Mesodermal cell (in vitro differentiated cells): Measurements from ENCODE around the gene FRZB.
"Not testable (repeated sequence)": the region's sequence is repeated elsewhere in the genome, so short reads cannot be mapped to it uniquely, and the experiment has no call there.

Experiments
- H3K27ac ChIP-seq: 2 replicates; pipeline ENCODE4 v1.7.0; 2013; ENCODE audit warnings: mild to moderate bottlenecking, low read depth, low read length, moderate library complexity; ENCODE audit not compliant: severe bottlenecking
- H3K36me3 ChIP-seq: 2 replicates; pipeline ENCODE4 v1.7.1; 2013; ENCODE audit warnings: mild to moderate bottlenecking, low read length, moderate library complexity; ENCODE audit not compliant: control insufficient read depth, insufficient read depth
- H3K4me1 ChIP-seq: one replicate; pipeline ENCODE4 v1.7.1; 2013; ENCODE audit warnings: mild to moderate bottlenecking, low read length; ENCODE audit not compliant: insufficient read depth, control insufficient read depth, poor library complexity, severe bottlenecking
- H3K4me3 ChIP-seq: 2 replicates; pipeline ENCODE4 v1.7.0; 2013; ENCODE audit warnings: low read length, control low read depth, mild to moderate bottlenecking; ENCODE audit not compliant: insufficient read depth, poor library complexity, severe bottlenecking; ENCODE audit errors: extremely low read depth
- H3K9me3 ChIP-seq: 2 replicates; pipeline ENCODE4 v1.7.1; 2013; ENCODE audit warnings: mild to moderate bottlenecking, low read length, moderate library complexity; ENCODE audit not compliant: control insufficient read depth
- WGBS, 2 experiments: methylation state at CpG; one replicate each; pipeline ENCODE4 v1.1.5; 2013; ENCODE audit warnings: missing lambda C conversion rate in 2 of 2; ENCODE audit not compliant: insufficient coverage in 2 of 2; 5-methylcytosine and 5-hydroxymethylcytosine counted together

Gene FRZB

DNA sequence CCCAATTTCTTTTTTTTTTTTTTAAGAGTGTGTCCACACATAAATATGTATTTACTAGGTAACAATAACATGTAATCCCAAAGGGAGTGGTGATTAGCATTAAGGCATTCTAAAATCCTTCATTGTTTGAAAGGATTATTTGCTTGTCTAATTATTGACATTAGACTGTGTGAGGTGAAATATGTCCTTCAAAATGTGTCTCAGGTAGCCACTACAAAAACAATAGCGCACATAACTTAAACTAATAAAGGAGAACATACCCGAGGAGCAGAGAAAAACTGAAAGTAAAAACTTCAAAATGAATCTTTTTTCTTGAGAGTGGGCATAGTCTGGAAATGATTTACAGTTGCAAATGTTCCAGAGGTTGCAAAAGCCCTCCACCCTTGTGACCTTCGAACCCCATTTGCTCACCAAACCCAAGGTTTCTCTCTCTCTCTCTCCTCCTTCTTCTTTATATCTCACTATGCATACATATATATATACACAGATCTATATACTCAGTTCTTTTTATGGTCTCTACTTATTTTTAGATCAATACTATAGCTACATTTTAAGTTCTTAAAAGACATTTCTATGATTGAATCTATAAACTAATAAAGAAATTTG, 24.4 kb upstream of the FRZB start:
- H3K4me1 ChIP-seq: no peaks in the 10 kb centered on the region
- 60% methylated on average over 1 of the region's 3 CpGs; no CpG with 5 or more reads in 1 of the 2 experiments for WGBS, 2 experiments
- no peaks in the 10 kb centered on the region for H3K36me3 ChIP-seq
- H3K4me3 ChIP-seq: no peak overlapping the region
- H3K9me3 ChIP-seq: peaks cover 3% of the 10 kb centered on the region
- H3K27ac ChIP-seq: no peak overlapping the region

DNA sequence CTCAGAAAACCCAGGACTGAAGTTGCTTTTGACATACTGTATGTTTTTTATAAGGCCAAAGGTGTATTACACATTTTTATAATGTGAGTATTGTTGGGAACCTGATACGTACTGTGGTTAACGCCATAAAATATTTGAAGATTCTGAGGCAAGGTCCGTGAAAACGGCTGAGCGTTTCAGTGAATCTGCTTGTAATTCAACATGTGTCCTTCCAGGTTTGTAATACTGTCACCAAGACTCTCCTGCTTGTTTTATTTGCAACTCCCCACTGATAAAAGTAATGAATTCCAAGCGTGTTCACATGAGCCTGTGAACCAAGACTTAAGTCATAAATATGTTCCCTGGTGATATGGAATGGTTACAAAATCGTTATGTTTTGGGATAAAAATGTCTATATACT, 23.9 kb upstream of the FRZB start:
- no peak overlapping the region for H3K4me3 ChIP-seq
- H3K4me1 ChIP-seq: no peaks in the 10 kb centered on the region
- H3K9me3 ChIP-seq: peaks cover 3% of the 10 kb centered on the region
- H3K27ac ChIP-seq: no peak overlapping the region
- no peaks in the 10 kb centered on the region for H3K36me3 ChIP-seq
- 90 to 94% methylated on average over 5 of the region's 7 CpGs for WGBS, 2 experiments

DNA sequence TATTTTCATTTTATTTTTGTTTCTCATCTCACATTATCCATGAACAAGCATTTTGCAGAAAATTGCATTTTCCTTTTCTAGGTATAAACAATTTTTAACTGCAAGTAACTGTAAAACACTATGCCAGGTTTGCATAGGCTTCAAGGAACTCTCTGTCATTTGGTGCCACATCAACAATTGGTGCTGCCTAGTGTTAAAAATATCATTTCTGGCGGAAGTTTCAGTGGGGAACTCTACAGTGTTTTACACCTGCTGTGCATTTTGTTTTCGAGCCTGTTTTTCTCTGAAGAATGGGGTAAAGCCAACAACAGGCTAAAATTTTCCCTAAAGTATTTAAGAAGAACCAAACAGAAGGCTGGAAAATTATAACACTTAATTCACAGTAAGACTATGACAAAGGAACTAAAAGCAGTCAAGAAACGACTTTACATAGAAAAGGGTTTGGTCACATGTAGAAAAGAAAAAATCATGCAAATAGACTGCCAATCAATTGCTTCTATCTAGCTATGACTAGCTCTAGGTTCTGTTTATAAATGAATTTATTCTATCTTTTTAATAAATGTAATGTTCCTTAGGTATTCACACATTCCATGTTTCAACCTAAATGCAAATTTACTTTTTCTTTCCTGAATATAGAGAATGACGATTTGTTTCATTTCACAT, 21.4 kb upstream of the FRZB start:
- no peak overlapping the region for H3K27ac ChIP-seq
- no peak overlapping the region for H3K4me3 ChIP-seq
- H3K36me3 ChIP-seq: no peaks in the 10 kb centered on the region
- WGBS, 2 experiments: 80 to 100% methylated on average over 1 of the region's 4 CpGs
- H3K4me1 ChIP-seq: no peaks in the 10 kb centered on the region
- no peaks in the 10 kb centered on the region for H3K9me3 ChIP-seq

DNA sequence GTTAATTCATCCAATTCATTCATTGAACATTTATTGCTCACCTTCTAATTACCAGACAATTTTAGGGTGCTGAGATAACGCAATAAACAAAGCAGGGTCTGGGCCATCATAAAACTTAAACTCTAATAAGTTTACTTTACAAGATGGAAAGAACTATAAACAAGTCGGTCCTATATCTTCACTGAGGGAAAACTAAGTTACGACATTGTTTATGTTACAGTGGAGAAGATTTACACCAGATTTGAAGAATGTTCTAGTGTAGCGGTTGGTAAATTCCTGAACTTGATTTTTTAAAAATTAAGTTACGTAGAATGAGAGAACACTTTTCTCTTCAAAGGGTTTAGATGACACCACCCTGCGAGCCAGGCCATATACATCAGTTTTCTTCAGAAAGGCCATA, 20.7 kb upstream of the FRZB start:
- H3K4me3 ChIP-seq: no peak overlapping the region
- H3K27ac ChIP-seq: no peak overlapping the region
- H3K4me1 ChIP-seq: no peaks in the 10 kb centered on the region
- WGBS, 2 experiments: 100% methylated on average over 2 of the region's 6 CpGs
- no peaks in the 10 kb centered on the region for H3K36me3 ChIP-seq
- no peaks in the 10 kb centered on the region for H3K9me3 ChIP-seq

DNA sequence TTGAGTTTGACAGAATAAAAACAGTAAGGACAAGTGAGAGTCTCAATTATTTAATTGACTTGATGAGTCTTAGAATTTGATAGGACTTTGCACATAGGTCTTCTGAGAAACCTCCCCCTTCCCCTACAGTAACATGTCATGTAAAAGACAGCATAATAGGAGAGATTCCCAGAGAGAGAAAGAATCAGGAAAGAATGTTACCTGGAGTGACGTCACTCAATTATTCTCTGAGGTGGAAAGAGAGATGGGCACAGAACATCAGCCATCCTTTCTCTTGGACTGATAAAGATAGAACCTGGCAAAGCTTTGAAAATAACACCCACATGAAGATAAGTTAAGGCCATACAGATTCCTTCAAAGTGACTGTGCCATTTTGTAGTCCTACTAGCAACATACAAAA, 19.3 kb upstream of the FRZB start:
- no peaks in the 10 kb centered on the region for H3K36me3 ChIP-seq
- 88 to 100% methylated on average over 1 of the region's 1 CpG for WGBS, 2 experiments
- no peak overlapping the region for H3K27ac ChIP-seq
- no peaks in the 10 kb centered on the region for H3K4me1 ChIP-seq
- H3K4me3 ChIP-seq: no peak overlapping the region
- no peaks in the 10 kb centered on the region for H3K9me3 ChIP-seq

DNA sequence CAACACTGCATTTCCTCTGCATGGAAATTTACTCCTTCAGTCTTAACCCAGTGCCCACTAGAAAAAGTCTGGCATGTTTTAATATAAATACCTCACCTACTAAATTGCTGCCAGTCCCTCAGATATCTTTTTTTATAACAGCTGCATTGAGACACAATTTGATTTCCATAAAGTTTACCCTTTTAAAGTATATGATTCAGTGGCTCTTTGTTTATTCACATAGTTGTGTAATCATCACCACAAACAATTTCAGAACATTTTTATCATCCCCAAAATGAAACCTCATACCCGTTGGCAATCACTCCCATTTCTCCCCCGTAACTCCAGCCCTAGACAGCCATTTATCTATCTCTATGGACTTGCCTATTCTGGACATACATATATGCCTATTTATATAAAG, 17.0 kb upstream of the FRZB start:
- Histone ChIP-seq H3K27ac (no peak overlapping the region), H3K4me1 (no peaks in the 10 kb centered on the region), H3K4me3 (no peak overlapping the region), H3K9me3 (no peaks in the 10 kb centered on the region), H3K36me3 (no peaks in the 10 kb centered on the region)
- WGBS, 2 experiments: no CpG with 5 or more reads among the region's 2 CpGs

DNA sequence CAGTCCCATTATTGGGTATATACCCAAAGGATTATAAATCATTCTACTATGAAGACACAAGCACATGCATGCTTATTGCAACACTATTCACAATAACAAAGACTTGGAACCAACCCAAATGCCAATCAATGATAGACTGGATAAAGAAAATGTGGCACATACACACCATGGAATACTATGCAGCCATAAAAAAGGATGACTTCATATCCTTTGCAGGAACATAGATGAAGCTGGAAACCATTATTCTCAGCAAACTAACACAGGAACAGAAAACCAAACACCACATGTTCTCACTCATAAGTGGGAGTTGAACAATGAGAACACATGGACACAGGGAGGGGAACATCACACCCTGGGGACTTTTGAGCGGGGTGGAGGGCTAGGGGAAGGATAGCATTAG, 13.7 kb upstream of the FRZB start:
- 86% methylated on average over 1 of the region's 1 CpG; no CpG with 5 or more reads in 1 of the 2 experiments for WGBS, 2 experiments
- H3K4me3 ChIP-seq, H3K27ac ChIP-seq: not testable (repeated sequence)

DNA sequence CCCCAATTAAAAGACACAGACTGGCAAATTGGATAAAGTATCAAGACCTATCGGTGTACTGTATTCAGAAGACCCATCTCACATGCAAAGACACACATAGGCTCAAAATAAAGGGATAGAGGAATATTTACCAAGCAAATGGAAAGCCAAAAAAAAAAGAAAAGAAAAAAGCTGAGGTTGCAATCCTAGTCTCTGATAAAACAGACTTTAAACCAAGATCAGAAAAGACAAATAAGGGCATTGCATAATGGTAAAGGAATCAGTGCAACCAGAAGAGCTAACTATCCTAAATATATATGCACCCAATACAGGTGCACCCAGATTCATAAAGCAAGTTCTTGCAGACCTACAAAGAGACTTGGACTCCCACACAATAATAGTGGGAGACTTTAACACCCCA, 10.2 kb upstream of the FRZB start:
- not testable (repeated sequence) for H3K9me3 ChIP-seq, H3K4me1 ChIP-seq, H3K27ac ChIP-seq, H3K36me3 ChIP-seq, H3K4me3 ChIP-seq
- no CpG with 5 or more reads among the region's 1 CpG for WGBS, 2 experiments

More for the DNA sequence above, 13.7 kb upstream of the FRZB start:
- H3K4me1 ChIP-seq, H3K36me3 ChIP-seq, H3K9me3 ChIP-seq: not testable (repeated sequence)

DNA sequence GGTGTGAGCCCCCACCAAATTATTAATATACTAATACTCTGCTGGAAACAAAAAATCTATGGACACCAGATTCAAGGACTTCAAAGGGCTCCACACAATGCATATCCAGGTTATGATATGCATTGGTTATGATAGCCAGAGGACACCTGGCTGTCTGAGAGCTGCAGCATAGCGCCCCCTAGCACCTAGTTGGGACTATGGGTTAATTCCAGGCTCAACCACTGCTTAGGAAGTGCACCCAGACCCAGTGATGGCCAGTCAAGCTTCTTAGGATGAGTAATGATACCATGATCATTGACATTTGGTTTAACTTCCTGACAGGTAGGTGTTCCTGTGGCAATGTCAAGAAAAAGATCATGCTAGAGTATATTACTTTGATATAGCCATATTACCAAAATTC, 3.8 kb upstream of the FRZB start:
- no peaks in the 10 kb centered on the region for H3K36me3 ChIP-seq
- H3K4me1 ChIP-seq: peaks cover 4% of the 10 kb centered on the region
- no peak overlapping the region for H3K4me3 ChIP-seq
- WGBS, 2 experiments: 0% methylated on average over 1 of the region's 1 CpG; no CpG with 5 or more reads in 1 of the 2 experiments
- no peaks in the 10 kb centered on the region for H3K9me3 ChIP-seq
- H3K27ac ChIP-seq: no peak overlapping the region

DNA sequence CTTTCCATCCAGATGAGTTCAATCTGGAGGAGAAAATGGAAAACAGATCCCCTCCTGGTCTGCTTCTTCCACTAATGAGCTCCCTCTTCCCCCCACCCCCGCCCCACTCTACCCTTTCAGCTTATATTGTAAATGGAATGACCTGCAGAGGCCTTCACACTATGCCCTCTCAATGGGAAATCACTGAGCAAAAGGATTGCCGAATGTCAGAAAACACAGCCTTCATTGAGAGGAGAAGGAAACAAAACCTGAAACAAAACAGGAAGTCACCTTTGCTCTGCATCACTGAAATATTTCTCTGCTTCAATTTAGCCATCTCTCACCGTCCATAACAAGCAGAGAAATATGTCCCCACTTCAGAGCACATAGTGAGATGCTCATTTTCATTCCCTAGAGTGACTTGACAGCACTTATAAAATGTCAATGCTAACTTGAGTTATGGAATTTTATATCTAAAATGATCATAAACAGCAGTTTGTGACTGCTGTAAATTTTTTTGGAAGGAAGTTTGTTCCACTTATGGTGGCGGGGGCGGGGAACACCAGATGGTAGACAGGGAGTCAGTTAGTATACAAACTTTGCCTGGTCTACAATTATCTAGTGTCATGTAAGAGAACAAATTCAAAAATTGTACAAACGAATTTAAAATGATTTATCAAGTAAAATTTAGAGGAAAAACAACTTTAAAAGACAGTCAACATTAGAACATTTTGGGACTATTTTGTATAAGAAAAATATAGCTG, 1.8 kb upstream of the FRZB start:
- Histone ChIP-seq H3K27ac (peak overlapping the region; percentile 12), H3K9me3 (no peaks in the 10 kb centered on the region), H3K36me3 (no peaks in the 10 kb centered on the region), H3K4me3 (no peak overlapping the region), H3K4me1 (peaks cover 4% of the 10 kb centered on the region)
- WGBS, 2 experiments: 0 to 17% methylated on average over 1 of the region's 6 CpGs
